Activated CD4-positive, CD25-positive, alpha-beta regulatory T cell treated with anti-CD3 and anti-CD28 coated beads, Interleukin-2, amount 50 U/mL, for 24 hours (primary cell): ENCODE data around the gene CEP112.
"Not testable (repeated sequence)": the region's sequence is repeated elsewhere in the genome, so short reads cannot be mapped to it uniquely, and the experiment has no call there.

Experiments used
- ATAC-seq, 2 donors: fragments of 150-1000 bp; cut with Tn5 transposase; one replicate each; pipeline ENCODE4 v1.10.0; 2021; ENCODE audit warnings: mild to moderate bottlenecking in 1 of 2, moderate library complexity in 1 of 2

CEP112 gene

DNA sequence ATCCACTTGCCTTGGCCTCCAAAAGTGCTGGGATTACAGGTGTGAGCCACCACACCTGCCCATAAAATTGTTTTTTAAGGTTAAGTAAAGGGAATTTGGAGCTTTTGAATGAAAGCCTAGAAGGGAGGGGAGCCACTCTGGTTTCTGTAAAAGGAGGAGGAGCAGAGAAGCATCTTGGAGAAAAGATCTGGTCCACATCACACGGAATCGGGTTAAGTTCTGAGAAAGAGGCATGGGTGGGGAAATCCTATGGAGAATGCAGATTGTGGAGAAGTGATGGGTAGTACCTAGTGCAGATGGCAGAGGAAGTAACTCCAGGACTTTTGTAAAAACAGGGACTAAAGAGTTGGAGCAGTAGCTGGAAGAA is 18.3 kb upstream of the CEP112 start:
- ATAC-seq = no peak

DNA sequence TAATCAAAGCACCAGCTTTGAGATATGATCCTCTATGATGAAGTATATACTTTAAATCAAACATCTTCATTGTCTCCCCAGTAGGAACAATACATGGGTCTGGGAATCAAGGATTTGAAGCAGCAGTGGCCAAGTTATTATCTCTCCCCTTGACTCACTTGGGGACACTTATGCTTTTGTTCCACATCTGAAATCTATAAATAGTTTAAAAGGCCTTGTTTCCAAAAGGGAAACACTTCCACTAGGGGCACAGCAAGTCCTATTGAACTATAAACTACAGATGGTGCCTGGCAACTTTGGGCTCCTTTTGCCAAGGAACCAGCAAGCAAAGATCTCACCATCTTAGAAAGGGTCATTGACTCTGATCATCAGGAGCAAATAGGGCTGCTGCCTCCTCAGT is 16.0 kb upstream of the CEP112 start:
- no peak for ATAC-seq

DNA sequence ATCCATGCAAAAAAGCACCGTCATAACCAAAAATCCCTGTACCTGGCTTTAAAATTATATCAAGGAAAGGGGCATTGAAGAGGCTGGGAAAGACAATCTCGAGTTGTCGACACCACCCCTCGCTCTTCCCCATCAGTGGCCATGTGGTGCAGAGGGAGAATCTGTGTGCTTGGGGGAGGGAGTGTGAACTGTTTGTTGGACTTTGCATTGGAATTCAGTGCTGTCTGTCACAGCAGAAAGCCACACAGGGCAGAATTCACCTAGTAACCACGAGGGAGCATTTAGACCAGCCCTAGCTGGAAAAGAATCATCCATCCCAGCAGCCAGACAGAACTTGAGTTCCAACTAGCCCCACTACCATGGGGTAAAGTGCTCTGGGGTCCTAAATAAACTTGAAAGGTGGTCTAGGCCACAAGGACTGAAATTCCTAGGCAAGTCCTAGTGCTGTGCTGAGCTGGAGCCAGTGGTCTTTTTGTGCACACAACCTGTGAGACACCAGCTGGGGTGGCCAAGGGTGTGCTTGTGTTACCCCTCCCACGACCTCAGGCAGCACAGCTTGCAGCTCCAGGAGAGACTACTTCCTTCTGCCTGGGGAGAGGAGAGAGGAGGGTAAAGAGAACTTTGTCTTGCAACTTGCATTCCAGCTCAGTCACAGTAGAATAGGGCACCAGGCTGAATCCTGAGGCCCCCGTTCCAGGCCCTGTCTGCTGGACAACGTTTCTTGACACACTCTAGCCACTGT is 11.5 kb upstream of the CEP112 start:
- ATAC-seq = no peak

DNA sequence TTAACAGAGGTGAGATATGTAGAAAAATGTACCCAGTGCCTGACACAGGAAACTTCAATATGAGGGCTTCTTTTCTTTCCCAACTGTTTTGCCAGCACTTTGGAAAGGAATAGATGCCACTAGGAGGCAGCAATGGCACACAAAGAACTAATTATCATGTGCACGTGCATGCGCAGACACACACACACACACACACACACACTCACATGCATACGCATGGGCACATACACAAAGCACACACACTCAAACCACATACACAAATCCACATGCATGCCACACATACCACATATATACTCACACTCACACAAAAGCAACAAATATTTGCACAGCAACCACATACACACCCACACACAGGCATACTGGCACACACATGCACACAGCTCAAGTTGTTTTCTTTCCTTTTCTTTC is 8.8 kb upstream of the CEP112 start:
- ATAC-seq = peak; percentile 30 to 35

DNA sequence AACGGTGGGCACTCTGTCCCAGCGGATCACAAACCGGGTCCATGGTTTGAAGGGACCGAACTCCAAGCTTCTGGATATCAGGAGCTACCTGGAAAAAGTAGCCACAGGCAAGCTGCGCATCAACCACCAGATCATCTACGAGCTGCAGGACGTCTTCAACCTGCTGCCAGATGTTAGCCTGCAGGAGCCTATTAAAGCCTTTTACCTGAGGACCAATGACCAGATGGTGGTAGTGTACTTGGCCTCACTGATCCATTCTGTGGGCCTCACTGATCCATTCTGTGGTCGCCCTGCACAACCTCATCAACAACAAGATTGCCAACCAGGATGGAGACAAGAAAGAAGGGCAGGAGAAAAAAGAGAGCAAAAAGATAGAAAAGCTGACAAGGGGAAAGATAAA is 6.3 kb upstream of the CEP112 start:
- ATAC-seq = no peak

DNA sequence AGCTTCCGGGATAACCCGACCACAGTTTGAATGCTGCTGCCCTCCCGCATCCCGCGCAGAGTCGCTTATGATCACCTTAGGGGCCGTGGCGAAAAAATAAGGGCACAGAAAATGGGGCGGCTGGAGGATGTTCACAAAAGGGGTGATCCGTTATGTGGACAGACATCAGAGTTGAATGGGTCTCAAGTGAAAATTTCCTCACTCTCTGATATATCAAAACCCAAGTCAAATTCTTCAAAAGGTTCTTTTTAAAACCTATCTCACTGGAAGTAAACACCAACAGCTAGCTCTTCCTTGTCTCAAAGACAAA is 400 bp upstream of the CEP112 start:
- no peak for ATAC-seq

DNA sequence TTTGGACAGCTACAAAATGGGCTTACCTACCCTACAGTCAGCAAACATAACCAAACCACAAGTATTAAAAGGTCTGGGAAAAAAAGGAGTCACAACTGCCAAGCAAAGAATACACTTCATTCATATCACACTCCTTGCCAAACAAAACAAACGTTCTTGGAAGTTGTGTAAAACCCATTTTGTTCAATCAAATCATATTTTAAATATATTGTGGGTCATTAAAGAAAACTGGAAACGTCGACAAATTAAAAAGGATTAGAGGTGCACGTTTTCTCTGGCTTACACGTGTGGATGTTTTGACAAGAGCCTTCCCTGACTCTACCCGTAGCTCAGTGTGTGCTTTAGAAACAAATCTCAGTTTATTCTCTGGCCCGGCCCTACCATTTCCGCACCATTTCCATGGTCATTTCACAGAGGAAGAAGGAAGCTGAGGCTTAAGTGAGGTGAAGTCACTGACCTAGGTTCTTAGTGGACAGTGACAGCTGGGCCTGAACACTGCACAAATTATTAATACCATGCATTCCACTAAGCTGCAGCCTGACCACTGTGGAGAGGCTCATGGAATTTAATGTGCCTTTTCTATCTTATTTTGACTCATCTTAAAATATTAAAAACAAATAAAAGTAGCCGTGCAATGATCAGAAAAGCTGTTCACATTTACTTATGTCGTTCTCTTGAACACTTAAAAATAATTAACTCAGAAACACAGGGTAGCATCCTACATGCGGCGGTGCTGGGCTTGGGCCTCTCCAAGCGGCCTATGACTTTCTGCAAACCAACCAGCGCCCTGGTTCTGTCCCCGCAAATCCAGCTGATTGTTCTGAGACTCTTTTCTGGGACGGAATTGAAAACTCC is 968 bp downstream of the CEP112 start:
- no peak for ATAC-seq

GRCh38 chr17:66187718-66188117 is 4.2 kb downstream of the CEP112 start:
- ATAC-seq = no peak

- ATAC-seq = no peak
Measured at GRCh38 chr17:66185862-66186261, 6.1 kb downstream of the CEP112 start.

DNA sequence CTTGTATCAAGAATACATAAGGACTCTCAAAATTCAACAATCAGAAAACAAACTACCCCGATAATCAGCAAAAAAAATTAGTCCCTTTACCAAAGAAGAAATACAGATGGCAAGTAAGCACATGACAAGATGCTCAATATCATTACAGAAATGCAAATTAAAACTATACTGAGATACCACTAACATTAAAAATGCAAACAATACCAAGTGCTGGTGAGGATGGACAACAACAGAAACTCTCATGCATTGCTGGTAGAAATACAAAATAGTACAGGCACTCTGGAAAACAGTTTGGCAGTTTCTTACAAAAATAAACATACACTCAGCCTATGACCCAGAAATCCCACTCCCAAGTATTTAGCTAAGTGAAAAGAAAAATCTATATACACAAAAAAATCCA is 7.5 kb downstream of the CEP112 start:
- ATAC-seq = no peak

DNA sequence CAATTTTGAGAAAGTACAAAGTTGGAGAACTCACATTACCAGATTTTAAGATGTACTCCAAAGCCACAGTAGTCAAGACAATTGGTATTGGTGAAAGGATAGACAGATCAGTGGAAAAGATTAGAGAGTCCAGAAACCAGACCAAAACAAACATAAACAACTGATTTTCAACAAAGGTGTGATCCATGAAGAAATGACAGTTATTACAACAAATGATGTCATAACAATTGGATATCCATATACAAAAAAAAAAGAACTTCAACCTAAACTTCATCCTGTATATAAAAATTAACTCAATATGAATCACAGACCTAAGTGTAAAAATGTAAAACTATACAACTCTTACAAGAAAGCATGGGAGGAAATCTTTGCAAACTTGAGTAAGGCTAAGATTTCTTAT is 8.4 kb downstream of the CEP112 start:
- ATAC-seq = no peak

- no peak for ATAC-seq
Measured at GRCh38 chr17:66178642-66179041, 13.3 kb downstream of the CEP112 start.

DNA sequence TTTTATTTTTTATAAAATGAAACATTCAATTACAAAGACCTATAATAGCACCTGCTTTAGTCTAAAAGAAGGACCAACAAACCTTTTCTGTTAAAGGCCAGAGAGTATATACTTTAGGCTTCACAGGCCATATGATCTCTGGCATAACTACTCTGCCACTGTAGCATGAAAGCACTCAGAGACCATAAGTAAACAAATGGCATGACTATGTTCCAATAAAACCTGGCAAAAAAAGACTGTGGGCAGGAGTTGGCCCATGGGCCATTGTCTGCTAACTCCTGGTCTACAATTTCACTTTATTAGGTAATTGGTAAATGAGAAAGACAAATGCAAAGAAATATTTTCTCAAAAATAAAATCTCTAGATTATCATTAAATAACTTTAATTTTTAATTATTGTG is 14.9 kb downstream of the CEP112 start:
- ATAC-seq = no peak

DNA sequence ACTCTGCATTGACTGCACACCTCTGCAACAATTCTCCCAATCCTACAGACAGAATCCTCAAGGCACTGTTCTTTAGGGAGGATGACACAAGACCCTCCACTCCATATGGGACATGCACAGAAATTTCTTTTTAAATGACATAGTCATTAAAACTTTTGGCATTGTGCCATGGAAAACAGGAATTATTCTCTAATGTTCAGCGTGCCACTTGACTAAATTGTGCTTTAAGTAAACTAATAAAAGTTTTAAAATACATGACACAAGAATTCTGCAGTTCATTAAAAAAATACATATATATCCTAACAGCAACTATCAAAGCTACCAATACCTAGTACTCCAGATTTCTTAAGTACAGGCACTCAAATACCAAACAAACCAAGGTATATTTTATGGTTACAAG is 16.0 kb downstream of the CEP112 start:
- no peak for ATAC-seq

- ATAC-seq = no peak
Measured at GRCh38 chr17:66172691-66173223, 19.2 kb downstream of the CEP112 start.

DNA sequence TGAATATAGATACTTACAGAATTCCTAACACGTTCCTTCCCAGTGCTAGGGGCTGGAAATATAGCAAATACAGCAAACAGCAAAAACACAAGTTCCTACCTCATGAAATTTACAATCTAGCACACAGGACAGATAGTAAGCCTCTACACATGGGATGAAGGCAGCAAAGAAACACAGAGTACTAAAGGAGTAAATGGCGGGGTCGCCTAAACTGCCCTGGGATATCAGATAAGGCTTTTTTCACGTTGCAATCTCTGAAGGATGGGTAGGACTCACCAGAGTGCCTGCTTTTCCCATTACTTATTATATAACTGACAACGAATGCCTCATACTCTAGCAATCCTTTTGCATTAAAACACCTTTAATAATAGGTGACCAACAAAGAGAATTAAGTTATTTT is 19.8 kb downstream of the CEP112 start:
- no peak for ATAC-seq

GRCh38 chr17:66171692-66172091 is 20.2 kb downstream of the CEP112 start:
- ATAC-seq = no peak

GRCh38 chr17:66171172-66171571 is 20.8 kb downstream of the CEP112 start:
- no peak for ATAC-seq

DNA sequence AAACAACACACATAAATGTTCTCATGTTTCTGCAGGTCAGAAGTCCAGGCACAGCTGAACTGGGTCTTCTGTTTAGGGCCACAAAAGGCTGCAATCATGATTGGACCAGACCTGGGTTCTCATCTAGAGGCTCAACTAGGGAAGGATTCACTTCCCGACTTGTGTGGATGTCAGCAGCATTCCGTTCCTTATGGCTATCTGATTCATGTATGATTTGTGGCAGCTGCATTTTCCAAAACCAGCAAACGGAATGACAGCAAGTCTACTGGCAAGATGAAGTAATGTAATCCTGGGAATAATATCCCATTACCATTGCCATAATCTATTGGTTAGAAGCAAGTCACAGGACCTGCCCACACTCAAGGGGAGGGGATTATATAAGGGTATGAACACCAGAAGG is 22.1 kb downstream of the CEP112 start:
- ATAC-seq = no peak

DNA sequence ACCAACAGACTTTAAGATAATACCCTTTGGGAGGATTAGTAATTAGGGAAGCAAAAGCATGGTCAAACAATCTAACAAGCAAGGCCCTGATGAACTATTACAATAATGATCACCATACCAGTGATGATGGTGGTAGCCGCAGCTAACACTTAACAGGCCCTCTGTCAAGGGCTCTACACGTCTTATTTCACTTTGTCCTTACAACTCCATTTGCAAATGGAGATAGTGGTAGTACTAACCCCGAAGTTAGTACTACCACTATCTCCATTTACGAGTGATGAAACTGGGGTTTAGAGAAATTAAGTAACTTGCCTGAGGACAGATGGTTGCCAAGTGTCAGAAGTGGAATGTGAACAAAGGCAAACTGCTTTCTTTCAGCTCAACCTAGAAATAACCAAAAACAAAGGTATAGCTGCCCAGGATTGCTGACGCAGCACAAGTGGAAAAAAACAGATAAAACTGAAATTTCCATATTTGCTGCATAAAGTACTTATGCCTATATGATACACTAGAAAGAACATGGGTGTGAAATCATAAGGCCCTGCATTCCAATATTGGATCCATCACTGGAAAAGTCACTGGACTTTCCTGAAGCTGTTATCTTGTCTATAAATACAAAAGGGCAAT is 24.6 kb downstream of the CEP112 start:
- ATAC-seq = no peak

DNA sequence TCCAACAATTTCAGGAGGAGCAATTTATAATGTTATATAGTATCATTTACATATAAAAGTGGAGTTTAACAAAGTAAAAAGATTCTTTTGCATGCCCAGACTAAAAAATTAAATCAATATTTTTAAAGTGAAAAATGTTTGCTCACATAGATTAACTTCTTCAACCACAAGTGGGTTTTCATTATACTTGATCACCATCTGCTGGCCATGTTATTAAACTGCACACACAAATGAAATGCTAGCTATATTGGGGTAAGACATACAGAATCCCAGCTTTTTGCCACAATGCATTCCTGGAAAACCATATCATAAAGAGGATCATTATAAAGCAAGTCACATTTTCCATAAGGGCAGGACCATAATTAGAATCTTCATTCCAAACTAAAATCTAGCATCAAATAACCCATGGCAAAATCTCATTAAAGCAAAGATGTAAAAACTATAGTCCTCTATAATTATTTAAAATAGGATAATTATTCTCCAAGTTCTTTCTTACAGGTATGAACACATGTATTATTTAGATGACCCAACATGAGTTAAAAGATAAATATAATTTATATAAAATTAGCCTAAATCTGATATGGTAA is 26.3 kb downstream of the CEP112 start:
- no peak for ATAC-seq

DNA sequence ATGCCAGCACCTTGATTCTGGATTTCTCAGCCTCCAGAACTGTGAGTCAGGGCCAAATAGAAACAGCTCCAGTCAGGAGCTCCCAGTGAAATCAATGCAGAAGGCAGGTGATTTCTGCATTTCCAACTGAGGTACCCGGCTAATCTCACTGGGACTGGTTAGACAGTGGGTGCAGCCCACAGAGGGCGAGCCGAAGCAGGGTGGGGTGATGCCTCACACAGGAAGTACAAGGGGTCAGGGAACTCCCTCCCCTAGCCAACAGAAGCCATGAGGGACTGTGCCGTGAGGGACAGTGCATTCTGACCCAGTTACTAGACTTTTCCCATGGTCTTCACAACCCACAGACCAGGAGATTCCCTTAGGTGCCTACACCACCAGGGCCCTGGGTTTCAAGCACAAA is 36.9 kb downstream of the CEP112 start:
- not testable (repeated sequence) for ATAC-seq

DNA sequence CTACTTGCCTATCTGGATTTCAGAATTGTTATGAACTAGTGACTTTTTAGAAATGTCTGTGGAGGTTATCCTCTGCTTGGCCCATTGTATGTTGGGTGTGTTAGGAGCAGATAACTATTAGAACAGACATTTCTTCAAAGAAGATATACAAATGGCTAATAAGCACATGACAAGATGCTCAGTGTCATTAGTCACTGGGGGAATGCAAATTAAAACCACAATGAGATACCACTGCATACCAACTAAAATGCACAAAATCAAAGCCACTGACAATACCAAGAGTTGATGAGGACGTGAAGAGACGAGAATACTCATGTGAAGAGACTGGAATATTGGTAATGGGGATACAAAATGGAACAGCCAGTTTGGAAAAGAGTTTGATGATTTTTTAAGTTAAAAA is 39.2 kb downstream of the CEP112 start:
- no peak for ATAC-seq
